K562 (cell line): ENCODE results near the gene ANXA4. TPM values are rescaled to one million over a fixed set of nuclear protein-coding genes. Genes with fewer than 3 reads are reported as not detected.

Experiments
- ASH1L ChIP-seq: fragments of 450-650 bp; IDR thresholded peaks from 2 replicates; pipeline ENCODE4 v1.6.1; 2018; ENCODE audit warnings: borderline replicate concordance, mild to moderate bottlenecking, low read depth; ENCODE audit not compliant: partially characterized antibody
- CREB5 ChIP-seq: fragments of 250-450 bp; sonication (Bioruptor Pico); IDR thresholded peaks from 2 replicates; pipeline ENCODE4 v1.5.0; 2020; ENCODE audit warnings: mild to moderate bottlenecking
- KHSRP ChIP-seq: fragments of 450-650 bp; IDR thresholded peaks from 2 replicates; pipeline ENCODE4 v1.6.1; 2017
- MYBL2 ChIP-seq, 2 experiments: fragments of 450-650 bp in 1 of 2; sonication (generic) in 1 of 2; formaldehyde crosslinking in 1 of 2; IDR thresholded peaks; 2 replicates each; pipeline versions ENCODE4 v1.6.1 to v1.8.1; 2017 to 2022; ENCODE audit warnings: borderline replicate concordance in 1 of 2, inconsistent platforms in 1 of 2, low read depth in 1 of 2, mild to moderate bottlenecking in 1 of 2, missing genetic modification reagents in 1 of 2, moderate library complexity in 1 of 2
- NCOA4 ChIP-seq: fragments of 450-650 bp; IDR thresholded peaks from 2 replicates; pipeline ENCODE4 v1.6.1; 2018; ENCODE audit warnings: mild to moderate bottlenecking; ENCODE audit not compliant: partially characterized antibody
- NCOA6 ChIP-seq: fragments of 450-650 bp; IDR thresholded peaks from 2 replicates; pipeline ENCODE4 v1.6.1; 2017; ENCODE audit warnings: mild to moderate bottlenecking
- NR2C1 ChIP-seq, 2 experiments: fragments of 450-650 bp; IDR thresholded peaks; 2 replicates each; pipeline ENCODE4 v1.6.1; 2017; ENCODE audit warnings: mild to moderate bottlenecking in 2 of 2, antibody characterized with exemption in 1 of 2, inconsistent platforms in 1 of 2, missing compliant biosample characterization in 1 of 2, missing genetic modification characterization in 1 of 2
- POLR3A ChIP-seq: IDR thresholded peaks from 2 replicates; pipeline ENCODE4 v1.6.1; 2011; ENCODE audit warnings: borderline replicate concordance, mild to moderate bottlenecking, moderate library complexity; ENCODE audit not compliant: insufficient read length, insufficient read depth; ENCODE audit errors: extremely low read depth
- SETDB1 ChIP-seq: IDR thresholded peaks from one replicate; pipeline ENCODE4 v1.6.1; 2012; ENCODE audit warnings: low read length, control low read depth, inconsistent platforms
- SMARCC2 ChIP-seq: fragments of 450-650 bp; IDR thresholded peaks from 2 replicates; pipeline ENCODE4 v1.6.1; 2017; ENCODE audit warnings: antibody characterized with exemption, moderate library complexity, mild to moderate bottlenecking, low read depth
- XRCC3 ChIP-seq: fragments of 450-650 bp; IDR thresholded peaks from 2 replicates; pipeline ENCODE4 v1.6.1; 2017; ENCODE audit warnings: mild to moderate bottlenecking, moderate library complexity
- ZC3H11A ChIP-seq: IDR thresholded peaks from 2 replicates; pipeline ENCODE4 v1.6.1; 2012; ENCODE audit warnings: low read depth, low read length, improper control_type of control experiment
- ZFX ChIP-seq: sonication (generic); formaldehyde crosslinking; IDR thresholded peaks from 2 replicates; pipeline ENCODE4 v1.8.0; 2022; ENCODE audit warnings: mild to moderate bottlenecking, missing genetic modification reagents, moderate library complexity
- ZNF280B ChIP-seq: fragments of 250-450 bp; sonication (Bioruptor Pico); IDR thresholded peaks from 2 replicates; pipeline ENCODE4 v1.5.1; 2021; ENCODE audit warnings: mild to moderate bottlenecking
- ZNF518B ChIP-seq: fragments of 250-450 bp; sonication (Bioruptor Pico); IDR thresholded peaks from 2 replicates; pipeline ENCODE4 v1.5.0; 2021; ENCODE audit warnings: mild to moderate bottlenecking, moderate library complexity
- polyA plus RNA-seq, 8 experiments: library from polyadenylated mRNA; depleted of rRNA in 4 of 8; stranded (reverse) in 5 of 8; unstranded in 3 of 8; fragments of >200 nt; fragmentation: Nextera tagmentation in 2 of 8; fragmentation: Illumina TruSeq in 1 of 8; extraction: Ambion mirVana in 2 of 8; extraction: Trizol in 1 of 8; gene quantifications; 2 replicates each; pipeline versions ENCODE4 v1.2.1 to v1.2.3, GENCODE V29; 2011 to 2014; ENCODE audit warnings: inconsistent platforms in 1 of 8, missing spikeins in 1 of 8
- total RNA-seq, 7 experiments: library from RNA; depleted of rRNA in 6 of 7; stranded (reverse); fragments of >200 nt in 6 of 7; fragmentation: Illumina TruSeq in 2 of 7; extraction: Trizol in 2 of 7; gene quantifications; 2 replicates each; pipeline versions ENCODE4 v1.2.1 to v1.2.3, GENCODE V29; 2011 to 2021; ENCODE audit warnings: low replicate concordance in 1 of 7

ANXA4 gene
- total and polyA plus RNA-seq, 9 of the 15 experiments (the other 6 are each of a cell fraction or from before 2014, with no cell fraction given), result 3.4 to 13.6 (median 11.6) TPM

GRCh38 chr2:69798909-69799526, 57.1 kb downstream of the ANXA4 start (continued):
- no peak for TF ChIP-seq ZNF518B (CRISPR knock-in tag)
- TF ChIP-seq KHSRP, result peak; percentile 92
- TF ChIP-seq ZNF280B, result no peak
- no peak for TF ChIP-seq ZC3H11A
- no peak for TF ChIP-seq CREB5
- no peak for TF ChIP-seq XRCC3
- no peak for TF ChIP-seq NCOA6
- no peak for TF ChIP-seq ASH1L
- TF ChIP-seq SETDB1, result no peak
- TF ChIP-seq MYBL2 (IDR thresholded peaks at IDR 0.05; ENCODE audit: low read depth), result no peak; the same call in 1 of the 2 replicates
- no peak for TF ChIP-seq MYBL2 (CRISPR knock-in tag; IDR thresholded peaks at IDR 0.05; ENCODE audit: borderline replicate concordance)
- peak; percentile 87 for TF ChIP-seq NCOA4
- TF ChIP-seq SMARCC2, result peak; percentile 95
- TF ChIP-seq ZFX, result no peak
- no peak for TF ChIP-seq POLR3A
- TF ChIP-seq NR2C1 (IDR thresholded peaks at IDR 0.05), result peak; percentile 31
- TF ChIP-seq NR2C1 (tag; IDR thresholded peaks at IDR 0.05), result peak; percentile 77
